Activated CD8-positive, alpha-beta memory T cell treated with anti-CD3 and anti-CD28 coated beads for 36 hours (primary cell): ENCODE measurements around the gene FHIP2A. TPM values are rescaled to one million over a fixed set of nuclear protein-coding genes. Genes with fewer than 3 reads are reported as not detected.
"Not testable (repeated sequence)": the region's sequence is repeated elsewhere in the genome, so short reads cannot be mapped to it uniquely, and the experiment has no call there.

Experiments
- CTCF ChIA-PET: fragments of 350-600 bp; sonication (Branson Sonifier 250); formaldehyde crosslinking; loops from one replicate; lab custom pipeline; 2021; ENCODE audit warnings: antibody characterized with exemption; lab: Charles Lee
- POLR2A ChIA-PET: fragments of 350-600 bp; sonication (Branson Sonifier 250); formaldehyde crosslinking; loops from one replicate; lab custom pipeline; 2021; ENCODE audit warnings: antibody characterized with exemption; lab: Charles Lee
- total RNA-seq, 2 experiments: library from RNA; stranded (reverse); gene quantifications; one replicate each; pipeline ENCODE4 v1.2.3, GENCODE V29; 2021

FHIP2A gene
- total RNA-seq, 2 experiments from 2014 or later: 19.8 to 20.9 TPM

DNA sequence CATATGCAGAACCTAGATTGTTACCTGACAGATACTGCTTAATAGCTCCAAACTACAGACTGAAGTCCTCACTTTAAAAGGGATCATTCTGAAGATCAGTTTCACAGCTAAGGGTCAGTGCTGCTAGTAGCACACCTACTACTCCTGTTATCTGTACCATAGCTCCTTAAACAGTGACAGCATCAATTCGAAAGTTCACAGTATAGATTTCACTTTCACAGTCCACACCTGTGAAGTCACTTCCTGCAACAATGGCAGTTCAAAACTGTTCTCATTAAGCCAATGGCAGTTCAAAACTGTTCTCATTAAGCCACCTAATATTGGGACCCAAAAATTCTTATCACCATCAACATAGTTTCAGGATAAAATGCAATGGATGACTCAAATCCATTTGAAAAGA is 10.7 kb upstream of the FHIP2A start:
- ChIA-PET POLR2A (interaction anchor here (1.3 kb wide), 1 partner anchor 11 kb away, joined by 4 read pairs; the partner anchor contains the start of gene FHIP2A), CTCF (interaction anchor here (1.1 kb wide), 1 partner anchor 11 kb away, joined by 9 read pairs; the partner anchor contains the start of gene FHIP2A)

DNA sequence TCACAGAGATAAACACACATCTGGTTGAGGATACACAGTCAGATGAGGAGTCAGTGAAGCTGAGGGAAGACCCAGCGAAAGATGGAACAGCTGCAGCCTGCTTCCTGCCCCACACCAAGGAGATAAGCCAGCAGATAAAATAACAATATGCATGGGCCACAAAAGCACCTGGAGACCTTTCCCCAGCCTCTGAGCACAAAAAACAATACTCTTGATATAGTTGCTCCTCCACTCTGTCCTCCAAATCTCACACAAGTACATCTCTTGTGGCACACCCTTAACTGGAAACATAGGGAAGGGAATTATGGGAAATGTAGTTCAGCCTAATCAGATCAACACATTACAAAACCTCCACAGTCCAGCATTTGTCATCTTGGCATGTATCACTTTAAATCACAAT is 9.7 kb upstream of the FHIP2A start:
- POLR2A ChIA-PET: no interaction called here
- CTCF ChIA-PET: interaction anchor here (1.9 kb wide), 1 partner anchor 10 kb away, joined by 12 read pairs; the partner anchor contains the start of gene FHIP2A

DNA sequence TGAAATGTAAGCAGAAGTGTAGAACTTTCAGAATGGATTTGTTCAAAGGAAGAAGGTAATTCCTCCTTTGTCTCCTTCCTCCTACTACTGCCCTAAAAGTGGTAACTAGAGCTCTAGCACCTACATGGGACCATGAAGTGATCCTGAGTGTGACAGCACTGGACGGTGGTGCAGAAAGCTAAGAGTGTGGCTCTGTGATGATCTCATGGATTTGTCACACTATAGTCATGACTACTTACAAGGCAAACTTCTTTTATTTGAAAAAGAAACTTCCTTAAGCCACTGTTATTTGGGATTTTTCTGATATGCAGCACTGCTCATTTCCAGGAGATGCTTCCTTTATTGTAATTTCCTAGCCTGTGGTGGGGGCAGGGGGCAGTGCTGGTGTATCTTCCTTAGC is 5.8 kb upstream of the FHIP2A start:
- ChIA-PET CTCF (no interaction called here), POLR2A (no interaction called here)

DNA sequence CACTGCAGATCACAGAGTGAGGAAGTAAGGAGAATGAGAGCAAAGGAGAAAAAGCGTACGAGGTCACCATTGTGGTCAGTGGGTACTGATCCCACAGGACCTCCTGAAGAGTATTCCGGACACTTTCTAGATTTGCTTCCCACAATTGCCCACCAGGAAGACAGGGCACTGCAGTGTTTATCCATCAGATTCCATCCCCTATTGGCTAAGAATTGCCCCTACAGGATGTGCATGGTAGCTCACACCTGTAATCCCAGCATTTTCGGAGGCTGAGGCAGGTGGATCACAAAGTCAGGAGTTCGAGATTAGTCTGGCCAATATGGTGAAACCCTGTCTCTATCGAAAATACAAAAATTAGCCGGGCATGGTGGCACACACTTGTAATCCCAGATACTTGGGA is 5.3 kb upstream of the FHIP2A start:
- ChIA-PET POLR2A (no interaction called here), CTCF (no interaction called here)

DNA sequence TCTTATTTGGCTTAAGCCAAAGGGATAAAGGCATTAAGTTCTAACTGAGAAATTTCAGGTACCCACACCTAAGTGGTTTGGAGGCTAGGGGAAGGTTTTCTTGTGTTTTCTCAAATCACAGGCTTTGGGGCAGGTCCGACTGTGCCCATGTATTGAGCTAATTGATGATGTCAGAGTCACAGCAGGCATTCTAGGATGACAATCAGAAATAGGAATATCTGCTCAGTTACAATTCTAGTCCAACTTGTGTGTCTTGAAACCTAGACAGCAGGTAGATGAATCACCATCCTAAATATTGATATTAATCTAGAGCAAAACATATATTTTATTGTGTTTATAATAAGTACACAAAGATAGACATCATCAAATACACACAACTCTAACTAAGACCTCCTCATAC is 2.3 kb upstream of the FHIP2A start:
- POLR2A ChIA-PET: no interaction called here
- CTCF ChIA-PET: no interaction called here

DNA sequence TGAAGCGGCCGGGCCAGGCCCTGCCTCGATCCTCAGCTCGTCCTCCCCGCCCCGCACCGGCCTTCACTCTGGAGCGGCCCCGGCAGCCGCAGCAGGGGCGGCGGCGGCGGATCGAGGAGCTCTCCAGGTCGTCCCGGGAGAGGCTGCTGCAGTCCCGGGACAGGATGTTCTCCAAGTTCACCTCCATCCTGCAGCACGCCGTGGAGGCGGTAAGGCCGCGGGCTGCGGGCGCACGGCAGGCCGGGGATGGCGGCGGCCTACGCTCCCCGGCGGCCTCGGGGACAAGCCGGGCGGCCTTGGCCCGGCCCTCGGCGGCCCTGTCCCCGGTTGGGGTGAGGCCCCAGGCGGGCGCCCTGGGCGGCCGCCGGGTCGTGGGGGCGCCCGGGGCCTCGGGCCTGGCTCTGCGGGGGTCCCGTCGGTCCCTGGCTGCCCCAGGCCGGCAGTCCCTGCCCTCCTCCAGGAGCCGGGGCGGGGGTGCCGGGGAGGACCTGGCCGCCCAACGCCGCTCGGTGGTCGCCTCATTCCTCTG is 399 bp downstream of the FHIP2A start:
- POLR2A ChIA-PET: interaction anchor here (1.1 to 1.4 kb wide), 5 partner anchors 11 to 296 kb away, joined by 3 to 4 read pairs (median 3); partner anchors contain the start of gene TRUB1
- CTCF ChIA-PET: interaction anchor here (0.5 to 2.6 kb wide), 13 partner anchors 8 to 379 kb away, joined by 3 to 12 read pairs (median 3); no protein-coding TSS in a partner anchor

DNA sequence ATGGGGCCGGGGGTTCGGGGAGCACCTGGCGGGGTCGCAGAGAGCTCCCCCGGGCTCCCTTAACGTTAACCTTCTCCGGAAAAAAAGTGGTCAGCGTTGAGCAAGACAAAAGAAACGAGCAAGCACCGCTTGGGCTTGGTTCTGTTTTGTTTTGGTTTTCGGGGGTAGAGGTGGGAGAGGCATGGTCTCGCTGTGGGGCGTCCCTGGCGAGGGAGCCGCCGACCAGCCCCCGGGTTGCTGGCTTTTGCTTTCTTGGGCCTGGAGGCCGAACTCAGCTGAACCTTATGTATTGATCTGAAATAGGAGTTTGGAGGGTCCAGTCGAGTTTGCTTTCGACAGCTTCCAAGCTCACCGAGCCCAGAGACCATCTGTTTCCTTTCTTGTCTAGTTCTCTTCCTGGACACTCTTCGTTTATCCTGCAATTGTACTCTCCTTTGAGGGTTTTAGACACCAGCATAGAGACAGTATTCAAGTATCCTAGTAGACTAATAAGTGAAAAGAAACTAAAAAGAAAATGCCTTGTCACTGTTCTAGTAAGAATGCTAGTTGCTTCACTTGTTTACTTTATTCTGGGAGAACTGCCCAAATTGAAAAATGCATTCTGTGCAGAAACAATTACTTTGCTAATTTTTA is 980 bp downstream of the FHIP2A start:
- ChIA-PET CTCF (interaction anchor here (0.8 to 2.6 kb wide), 10 partner anchors 10 to 380 kb away, joined by 3 to 12 read pairs (median 4); no protein-coding TSS in a partner anchor), POLR2A (interaction anchor here (1.1 to 1.4 kb wide), 5 partner anchors 12 to 296 kb away, joined by 3 to 4 read pairs (median 3); partner anchors contain the start of gene TRUB1)

DNA sequence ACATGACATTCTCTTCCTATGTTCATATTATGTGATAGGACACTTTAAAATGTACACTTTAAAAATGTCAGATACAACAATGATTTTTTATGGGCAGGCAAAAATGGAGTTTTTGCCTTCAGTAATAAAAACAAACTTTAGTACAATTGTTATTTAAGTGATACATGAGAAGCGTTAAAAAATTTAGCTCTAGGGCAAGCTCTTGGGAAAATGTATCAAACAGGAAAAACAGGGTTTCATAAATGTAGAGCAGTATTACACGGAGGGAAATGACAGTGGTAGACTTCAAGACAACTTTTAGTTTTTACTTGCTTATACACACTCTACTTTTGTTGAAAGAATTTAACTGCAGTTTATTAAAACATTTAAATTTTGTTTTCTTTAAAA is 1.5 kb downstream of the FHIP2A start:
- CTCF ChIA-PET: interaction anchor here (1.7 to 2.6 kb wide), 2 partner anchors 10 to 282 kb away, joined by 4 to 12 read pairs; no protein-coding TSS in a partner anchor
- POLR2A ChIA-PET: interaction anchor here (1.3 to 1.4 kb wide), 2 partner anchors 22 to 281 kb away, joined by 3 to 4 read pairs; no protein-coding TSS in a partner anchor

DNA sequence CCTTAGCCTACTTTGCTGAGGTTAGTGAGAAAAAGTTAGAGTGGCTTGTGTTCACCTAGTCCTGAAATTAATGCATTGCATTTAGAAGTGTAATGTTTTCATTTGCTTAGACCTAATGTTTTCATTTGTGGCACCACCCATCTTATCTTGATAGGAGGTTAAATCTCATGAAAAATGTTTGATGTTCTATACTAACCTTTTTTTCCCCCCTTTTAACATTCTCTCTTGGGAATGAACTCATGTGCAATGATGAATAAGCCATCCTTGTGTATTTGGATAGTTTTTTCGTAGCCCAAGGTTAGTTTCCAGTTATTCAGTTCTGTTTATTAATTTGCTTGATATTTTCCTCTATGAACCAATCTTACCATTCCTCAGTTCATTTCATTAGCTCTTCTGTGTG is 2.8 kb downstream of the FHIP2A start:
- POLR2A ChIA-PET: interaction anchor here (1.0 kb wide), 1 partner anchor 23 kb away, joined by 3 read pairs; no protein-coding TSS in a partner anchor
- CTCF ChIA-PET: no interaction called here

DNA sequence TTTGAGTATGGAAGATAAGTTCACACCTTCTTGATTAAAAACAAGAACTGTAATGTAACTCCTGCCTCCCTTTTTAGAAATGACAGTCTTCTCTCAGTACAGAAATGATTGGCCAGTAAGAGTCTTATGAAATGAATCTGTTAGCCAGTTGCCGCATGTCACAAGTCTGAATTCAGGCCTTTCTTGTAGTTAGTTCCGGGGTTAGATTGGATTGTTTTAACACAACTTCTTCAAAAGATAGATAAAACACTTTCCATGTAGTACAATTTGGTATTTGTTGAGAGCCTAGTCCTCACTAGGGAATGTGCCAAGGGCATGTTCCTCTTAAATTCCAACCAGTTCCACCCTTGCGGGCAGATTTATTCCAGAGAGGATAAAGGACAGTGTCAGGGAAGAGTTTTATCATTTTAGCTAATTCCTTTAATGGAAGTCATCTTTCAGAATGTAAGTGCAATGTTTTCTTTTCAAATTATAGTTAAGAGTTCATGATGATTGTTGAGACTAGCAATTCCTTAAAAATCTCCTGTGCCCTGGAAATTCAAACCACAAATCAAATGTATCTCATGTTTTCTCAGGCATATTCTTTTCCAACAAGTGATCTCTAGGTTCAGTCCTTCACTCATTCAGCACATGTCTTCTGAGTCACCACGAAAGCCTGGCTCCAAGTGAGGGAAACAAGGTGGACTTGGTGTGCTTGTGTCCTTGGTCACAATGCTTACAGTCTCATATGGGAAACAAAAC is 4.1 kb downstream of the FHIP2A start:
- POLR2A ChIA-PET: interaction anchor here (1.0 kb wide), 1 partner anchor 24 kb away, joined by 3 read pairs; no protein-coding TSS in a partner anchor
- CTCF ChIA-PET: no interaction called here

DNA sequence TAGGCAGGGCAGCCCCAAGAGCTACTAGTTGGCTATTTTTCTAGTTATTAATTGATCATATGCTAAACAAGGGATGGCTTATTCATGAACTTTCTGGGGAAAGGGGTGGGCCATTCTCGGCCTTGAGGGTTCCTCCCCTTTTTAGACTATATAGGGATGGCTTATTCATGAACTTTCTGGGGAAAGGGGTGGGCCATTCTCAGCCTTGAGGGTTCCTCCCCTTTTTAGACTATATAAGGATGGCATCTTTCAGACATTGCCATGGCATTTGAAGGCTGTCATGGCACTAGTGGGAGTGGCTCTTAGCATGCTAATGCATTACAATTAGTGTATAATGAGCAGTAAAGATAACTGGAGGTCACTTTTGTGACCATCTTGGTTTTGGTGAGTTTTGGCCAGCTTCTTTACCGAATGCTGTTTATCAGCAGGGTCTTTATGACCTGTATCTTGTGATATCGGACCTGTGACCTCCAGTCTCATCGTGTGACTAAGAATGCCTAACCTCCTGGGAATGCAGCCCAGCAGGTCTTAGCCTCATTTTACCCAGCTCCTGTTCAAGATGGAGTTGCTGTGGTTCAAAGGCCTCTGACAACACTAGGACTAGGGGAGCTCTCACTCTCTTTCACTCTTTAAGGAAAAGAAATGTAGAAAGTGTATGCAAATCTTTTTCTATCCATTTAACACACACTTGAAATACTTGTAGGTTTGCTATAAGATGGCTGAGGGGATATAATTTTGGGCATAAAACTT is 7.8 kb downstream of the FHIP2A start:
- ChIA-PET POLR2A (no interaction called here), CTCF (interaction anchor here (0.7 to 1.1 kb wide), 2 partner anchors 7 to 28 kb away, joined by 4 read pairs; partner anchors contain the start of gene FHIP2A)

DNA sequence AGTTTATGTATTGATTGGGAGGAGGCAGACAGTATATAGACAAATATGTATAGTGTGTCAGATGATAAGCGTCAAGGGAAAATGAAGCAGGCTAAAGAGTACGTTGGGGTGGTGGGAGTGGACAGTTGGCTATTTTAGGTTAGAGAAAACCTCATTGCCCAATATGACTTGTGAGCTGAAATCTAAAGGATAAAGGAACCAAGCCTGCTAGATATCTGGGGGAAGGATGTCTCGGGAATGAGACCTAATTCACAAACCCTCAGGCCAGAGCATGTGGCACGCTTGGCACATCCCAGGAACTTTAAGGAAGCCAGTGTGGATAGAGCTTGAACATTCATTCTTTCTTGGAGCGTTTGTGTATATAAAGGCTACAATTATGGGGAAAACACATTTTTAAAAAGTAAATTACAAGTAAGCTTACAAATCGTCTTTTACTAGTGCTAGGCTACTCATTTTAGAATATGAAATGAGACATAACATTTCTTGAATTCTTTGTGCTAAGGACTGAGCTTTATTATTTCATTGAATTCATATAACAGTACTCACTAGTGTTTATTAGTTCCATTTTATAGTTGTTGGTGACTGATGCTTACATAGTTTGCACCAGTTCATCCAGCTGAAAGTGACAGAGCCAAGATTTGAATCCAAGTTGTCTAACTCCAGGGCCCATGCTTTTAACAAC is 9.7 kb downstream of the FHIP2A start:
- POLR2A ChIA-PET: no interaction called here
- CTCF ChIA-PET: no interaction called here

DNA sequence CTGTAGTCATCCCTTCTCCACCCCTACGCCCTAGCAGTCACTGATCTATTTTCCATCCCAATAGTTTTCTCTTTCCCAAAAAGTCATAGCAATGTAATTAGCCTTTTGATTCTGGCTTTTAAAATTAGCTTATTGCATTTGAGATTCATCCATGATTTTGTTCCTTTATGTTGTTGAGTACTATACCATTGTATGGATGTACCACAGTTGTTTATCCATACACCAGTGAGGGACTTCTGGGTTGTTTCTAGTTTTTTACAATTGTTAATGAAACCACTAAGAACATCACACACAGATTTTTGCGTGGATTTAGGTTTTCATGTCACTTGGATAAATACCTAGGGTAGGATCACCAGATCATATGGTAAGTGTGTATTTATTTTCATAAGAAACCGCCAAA is 16.1 kb downstream of the FHIP2A start:
- ChIA-PET CTCF (no interaction called here), POLR2A (interaction anchor here (0.6 kb wide), 1 partner anchor 10 kb away, joined by 6 read pairs; no protein-coding TSS in a partner anchor)

DNA sequence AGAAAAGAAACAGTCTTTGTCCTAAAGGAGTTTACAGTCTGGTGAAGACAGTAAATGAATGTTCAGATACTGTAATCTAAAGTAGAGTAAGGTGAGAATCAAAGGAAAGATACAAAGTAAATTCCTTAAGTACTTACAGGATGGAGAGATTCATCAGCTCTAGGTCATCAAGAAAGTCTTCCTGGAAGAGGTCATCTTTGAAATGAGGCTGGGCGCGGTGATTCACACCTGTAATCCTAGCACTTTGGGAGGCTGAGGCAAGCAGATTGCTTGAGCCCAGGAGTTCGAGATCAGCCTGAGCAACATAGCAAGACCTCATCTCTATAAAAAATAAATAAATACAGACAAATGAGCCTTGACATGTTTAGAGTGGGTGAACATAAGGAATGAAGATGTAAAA is 18.3 kb downstream of the FHIP2A start:
- CTCF ChIA-PET: interaction anchor here (0.7 kb wide), 1 partner anchor 193 kb away, joined by 3 read pairs; no protein-coding TSS in a partner anchor

DNA sequence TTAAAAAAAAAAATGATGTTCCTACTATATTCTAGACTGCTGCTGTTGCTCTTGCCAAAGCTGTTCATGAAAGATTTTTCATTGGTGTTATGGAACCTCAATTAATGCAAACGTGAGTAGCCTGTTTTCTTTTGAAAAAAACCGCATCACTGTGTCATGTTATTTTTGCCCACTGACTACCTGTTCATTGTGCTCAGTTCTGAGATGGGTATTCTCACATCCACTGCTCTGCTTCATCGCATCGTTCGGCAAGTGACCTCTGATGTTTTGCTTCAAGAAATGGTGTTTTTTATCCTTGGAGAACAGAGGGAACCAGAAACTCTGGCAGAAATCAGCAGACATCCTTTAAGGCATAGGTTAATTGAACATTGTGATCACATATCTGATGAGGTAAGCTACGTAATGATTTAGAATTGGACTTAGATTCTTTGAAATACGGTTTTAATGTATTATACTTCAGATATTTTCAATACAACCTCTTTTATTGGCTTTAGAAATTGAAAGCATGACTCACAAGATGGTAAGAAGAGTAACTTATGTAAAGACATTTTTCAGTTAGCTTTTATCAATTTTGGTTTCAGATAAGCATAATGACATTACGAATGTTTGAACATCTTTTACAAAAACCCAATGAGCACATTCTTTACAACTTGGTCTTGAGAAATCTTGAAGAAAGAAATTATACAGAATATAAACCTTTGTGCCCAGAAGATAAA is 24.6 kb downstream of the FHIP2A start:
- POLR2A ChIA-PET: no interaction called here
- CTCF ChIA-PET: no interaction called here

More for the DNA sequence above, 18.3 kb downstream of the FHIP2A start:
- POLR2A ChIA-PET: no interaction called here

DNA sequence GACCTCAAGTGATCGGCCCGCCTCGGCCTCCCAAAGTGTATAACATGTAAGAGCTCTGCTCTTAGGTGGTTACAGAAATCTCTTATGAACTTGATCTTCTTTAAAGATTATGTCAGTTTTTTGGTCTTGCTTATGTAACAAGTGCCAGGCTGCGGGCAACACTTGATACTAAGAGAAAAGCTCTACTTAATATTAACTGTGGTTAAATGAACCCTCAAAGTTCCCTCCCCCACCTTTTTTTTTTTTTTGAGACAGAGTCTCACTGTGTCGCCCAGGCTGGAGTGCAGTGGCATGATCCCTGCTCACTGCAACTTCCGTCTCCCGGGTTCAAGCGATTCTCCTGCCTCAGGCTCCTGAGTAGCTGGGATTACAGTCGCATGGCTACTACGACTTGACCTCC is 25.9 kb downstream of the FHIP2A start:
- POLR2A ChIA-PET: interaction anchor here (0.7 kb wide), 1 partner anchor 10 kb away, joined by 6 read pairs; no protein-coding TSS in a partner anchor
- CTCF ChIA-PET: not testable (repeated sequence)

DNA sequence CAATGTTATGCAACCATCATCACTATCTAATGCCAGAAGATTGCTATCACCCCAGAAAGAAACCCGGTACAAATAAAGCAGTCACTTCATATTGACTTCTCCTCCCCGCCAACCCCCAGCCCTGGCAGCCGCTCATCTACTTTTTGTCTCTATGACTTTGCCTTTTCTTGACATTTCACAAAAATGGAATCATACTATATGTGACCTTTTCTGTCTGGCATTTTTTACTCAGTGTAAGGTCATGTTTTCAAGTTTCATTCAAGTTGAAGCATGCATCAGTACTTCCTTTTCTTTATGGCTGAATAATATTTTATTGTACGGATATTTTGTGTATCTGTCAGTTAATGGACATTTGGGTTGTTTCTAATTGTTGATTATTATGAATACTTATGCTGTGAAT is 28.1 kb downstream of the FHIP2A start:
- ChIA-PET POLR2A (no interaction called here), CTCF (no interaction called here)

DNA sequence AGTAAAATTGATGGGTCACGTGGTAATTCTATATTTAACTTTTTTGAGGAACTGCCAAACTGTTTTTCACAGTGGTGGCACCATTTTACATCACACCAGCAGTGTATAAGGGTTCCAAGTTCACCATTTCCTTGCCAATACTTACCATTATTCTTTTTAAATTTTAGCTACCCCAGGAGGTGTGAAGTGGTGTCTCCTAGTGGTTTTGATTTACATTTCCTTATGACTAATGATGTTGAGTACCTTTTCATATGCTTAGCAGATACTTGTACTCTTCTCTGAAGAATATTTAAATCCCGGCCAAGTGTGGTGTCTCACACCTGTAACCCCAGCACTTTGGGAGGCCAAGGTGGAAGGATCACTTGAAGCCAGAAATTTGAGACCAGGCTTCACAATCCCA is 28.5 kb downstream of the FHIP2A start:
- POLR2A ChIA-PET: no interaction called here
- CTCF ChIA-PET: no interaction called here
